Measurements from ENCODE around the gene CREBL2. TPM values are rescaled to one million over a fixed set of nuclear protein-coding genes. Genes with fewer than 3 reads are reported as not detected.

Gene CREBL2
- total and polyA plus RNA-seq, 3 donors from 2014 or later, result 42.8 to 49.6 (median 43.6) TPM

GRCh38 chr12:12676605-12677004 lies 64.9 kb downstream of the CREBL2 start:
- Histone ChIP-seq H3K9me3 (no peaks in the 10 kb centered on the region), H3K36me3 (ENCODE audit: low read depth, missing control alignments) (no peaks in the 10 kb centered on the region), H3K4me1 (no peaks in the 10 kb centered on the region), H3K4me3 (no peak overlapping the region), H3K27me3 (no peaks in the 10 kb centered on the region), H3K27ac (no peak overlapping the region)
- TF ChIP-seq POLR2A (IDR thresholded peaks at IDR 0.05), result no peak
- no peak for TF ChIP-seq CTCF (IDR thresholded peaks at IDR 0.05)
- WGBS, 2 donors, result 13 to 38% methylated on average over 3 of the region's 3 CpGs
- DNase-seq, result no peak
- intact Hi-C loops (cut with DNase I; ENCODE audit: low total_unique reads), result no loop called here

GRCh38 chr12:12681061-12681765 lies 69.5 kb downstream of the CREBL2 start:
- WGBS, 2 donors, result 89 to 91% methylated on average over 5 of the region's 5 CpGs
- no peak for DNase-seq
- TF ChIP-seq POLR2A (IDR thresholded peaks at IDR 0.05) (no peak), CTCF (IDR thresholded peaks at IDR 0.05) (no peak)
- Histone ChIP-seq H3K27me3 (no peaks in the 10 kb centered on the region), H3K36me3 (ENCODE audit: low read depth, missing control alignments) (no peaks in the 10 kb centered on the region), H3K4me3 (no peak overlapping the region), H3K4me1 (no peaks in the 10 kb centered on the region), H3K9me3 (no peaks in the 10 kb centered on the region), H3K27ac (no peak overlapping the region)
- intact Hi-C loops (cut with DNase I; ENCODE audit: low total_unique reads), result no loop called here

DNA sequence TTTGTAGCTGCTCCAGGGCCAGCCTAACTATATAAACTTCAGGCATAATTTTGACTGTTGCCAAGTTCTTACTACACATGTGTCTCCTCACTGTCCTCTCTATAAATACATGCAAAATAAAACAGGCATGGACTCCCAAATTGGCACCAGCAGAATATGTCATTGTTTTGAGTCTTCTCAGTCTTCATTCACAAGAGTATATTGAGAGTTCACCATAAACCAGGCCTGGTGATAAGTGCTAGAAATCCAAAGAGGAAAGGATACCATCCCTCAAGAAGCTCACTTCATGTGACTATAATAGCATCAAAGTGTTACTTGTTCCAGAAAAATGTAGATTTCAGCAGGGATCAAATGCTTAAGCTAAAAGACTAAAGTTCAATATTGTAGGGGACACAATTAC lies 70.6 kb downstream of the CREBL2 start:
- TF ChIP-seq POLR2A (IDR thresholded peaks at IDR 0.05) (no peak), CTCF (IDR thresholded peaks at IDR 0.05) (no peak)
- H3K27me3 ChIP-seq, result no peaks in the 10 kb centered on the region
- H3K4me1 ChIP-seq, result no peaks in the 10 kb centered on the region
- H3K4me3 ChIP-seq, result no peak overlapping the region
- DNase-seq, result no peak
- intact Hi-C loops (cut with DNase I; ENCODE audit: low total_unique reads), result no loop called here
- H3K36me3 ChIP-seq (ENCODE audit: low read depth, missing control alignments), result no peaks in the 10 kb centered on the region
- H3K27ac ChIP-seq, result no peak overlapping the region
- H3K9me3 ChIP-seq, result no peaks in the 10 kb centered on the region

GRCh38 chr12:12683136-12683697 lies 71.5 kb downstream of the CREBL2 start:
- H3K27me3 ChIP-seq, result no peaks in the 10 kb centered on the region
- no peaks in the 10 kb centered on the region for H3K4me1 ChIP-seq
- H3K27ac ChIP-seq, result no peak overlapping the region
- intact Hi-C loops (cut with DNase I; ENCODE audit: low total_unique reads), result no loop called here
- DNase-seq, result no peak
- H3K36me3 ChIP-seq (ENCODE audit: low read depth, missing control alignments), result no peaks in the 10 kb centered on the region
- TF ChIP-seq CTCF (IDR thresholded peaks at IDR 0.05) (no peak), POLR2A (IDR thresholded peaks at IDR 0.05) (no peak)
- 87 to 90% methylated on average over 4 of the region's 4 CpGs for WGBS, 2 donors
- no peaks in the 10 kb centered on the region for H3K9me3 ChIP-seq
- H3K4me3 ChIP-seq, result no peak overlapping the region

DNA sequence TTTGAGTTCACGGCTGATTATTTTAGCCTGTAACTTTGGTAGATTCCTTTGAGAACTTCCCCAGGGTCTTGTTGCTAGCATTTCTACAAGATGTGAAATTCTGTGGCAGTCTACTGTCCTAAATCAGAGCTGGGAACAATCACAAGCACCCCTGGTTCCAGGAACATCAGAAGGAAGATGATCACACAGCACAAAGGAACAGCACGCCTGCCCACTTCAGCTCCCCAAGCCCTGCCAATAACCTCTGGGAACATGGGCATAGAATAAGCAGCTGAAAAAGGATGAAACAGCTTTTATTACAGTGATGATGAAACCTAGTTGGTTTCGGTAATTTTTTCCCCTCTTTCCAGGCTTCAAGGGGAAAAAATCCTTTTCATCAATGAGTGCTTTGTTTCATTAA lies 72.0 kb downstream of the CREBL2 start:
- intact Hi-C loops (cut with DNase I; ENCODE audit: low total_unique reads), result no loop called here
- H3K4me1 ChIP-seq, result no peaks in the 10 kb centered on the region
- H3K4me3 ChIP-seq, result no peak overlapping the region
- no peaks in the 10 kb centered on the region for H3K27me3 ChIP-seq
- no peaks in the 10 kb centered on the region for H3K9me3 ChIP-seq
- no peak overlapping the region for H3K27ac ChIP-seq
- DNase-seq, result no peak
- TF ChIP-seq CTCF (IDR thresholded peaks at IDR 0.05), result no peak
- no peak for TF ChIP-seq POLR2A (IDR thresholded peaks at IDR 0.05)
- 69 to 76% methylated on average over 3 of the region's 3 CpGs for WGBS, 2 donors
- H3K36me3 ChIP-seq (ENCODE audit: low read depth, missing control alignments), result no peaks in the 10 kb centered on the region

Measured in testis (tissue), 3 donors.